CD4-positive, alpha-beta T cell (primary cell): ENCODE data around the gene PRCP. TPM values are rescaled to one million over a fixed set of nuclear protein-coding genes. Genes with fewer than 3 reads are reported as not detected.
"Not testable (repeated sequence)": the region's sequence is repeated elsewhere in the genome, so short reads cannot be mapped to it uniquely, and the experiment has no call there.

Experiments used
- ATAC-seq: fragments of 200-7000 bp; cut with Tn5 transposase; one replicate; pipeline ENCODE4 v1.10.0; 2022; ENCODE audit warnings: mild to moderate bottlenecking; ENCODE audit not compliant: poor library complexity
- CTCF ChIA-PET: fragments of 350-600 bp; sonication (Branson Sonifier 250); formaldehyde crosslinking; loops from one replicate; lab custom pipeline; 2021; ENCODE audit warnings: antibody characterized with exemption, inconsistent platforms; lab: Charles Lee
- POLR2A ChIA-PET: fragments of 350-600 bp; sonication (Branson Sonifier 250); formaldehyde crosslinking; loops from one replicate; lab custom pipeline; 2021; ENCODE audit warnings: antibody characterized with exemption, inconsistent platforms; lab: Charles Lee
- DNase-seq, 14 experiments: peaks; one replicate each; pipeline ENCODE4 v3.0.0-alpha.2; 2013 to 2020; ENCODE audit warnings: mixed read lengths in 2 of 14
- H3K27ac ChIP-seq, 2 donors: one replicate each; pipeline versions ENCODE4 v1.5.1 to v1.7.0; 2013; ENCODE audit warnings: low read length in 2 of 2, low read depth in 1 of 2, mild to moderate bottlenecking in 1 of 2
- H3K27me3 ChIP-seq, 2 experiments: 1 replicate in 1 of 2; 2 replicates in 1 of 2; pipeline versions ENCODE4 v1.6.1 to v1.7.0; 2013; ENCODE audit warnings: low read length in 2 of 2, control low read depth in 1 of 2, mild to moderate bottlenecking in 1 of 2, moderate library complexity in 1 of 2; ENCODE audit not compliant: insufficient read depth in 2 of 2, control insufficient read depth in 1 of 2
- H3K36me3 ChIP-seq: one replicate; pipeline ENCODE4 v1.6.1; 2013; ENCODE audit warnings: low read length, control low read depth; ENCODE audit not compliant: insufficient read depth
- H3K4me1 ChIP-seq: one replicate; pipeline ENCODE4 v1.6.1; 2013; ENCODE audit warnings: low read length, control low read depth; ENCODE audit not compliant: insufficient read depth
- H3K4me3 ChIP-seq: one replicate; pipeline ENCODE4 v1.5.1; 2013; ENCODE audit warnings: mild to moderate bottlenecking, low read length, moderate library complexity
- H3K9me3 ChIP-seq, 2 experiments: 1 replicate in 1 of 2; 2 replicates in 1 of 2; pipeline versions ENCODE4 v1.6.1 to v1.7.0; 2013; ENCODE audit warnings: low read length in 2 of 2, mild to moderate bottlenecking in 2 of 2, control low read depth in 1 of 2, moderate library complexity in 1 of 2; ENCODE audit not compliant: control insufficient read depth in 1 of 2, insufficient read depth in 1 of 2
- H3K27ac Mint-ChIP-seq: one replicate; pipeline ENCODE4 v1.8.0; 2020; ENCODE audit warnings: mixed read lengths
- H3K27me3 Mint-ChIP-seq: one replicate; pipeline ENCODE4 v1.8.0; 2021; ENCODE audit warnings: mixed read lengths
- H3K36me3 Mint-ChIP-seq: one replicate; pipeline ENCODE4 v1.8.0; 2021; ENCODE audit warnings: low read depth, mixed read lengths
- H3K4me1 Mint-ChIP-seq: one replicate; pipeline ENCODE4 v1.8.0; 2021; ENCODE audit warnings: low read depth, mixed read lengths
- H3K4me3 Mint-ChIP-seq: one replicate; pipeline ENCODE4 v1.8.0; 2020; ENCODE audit warnings: mild to moderate bottlenecking, mixed read lengths
- H3K9me3 Mint-ChIP-seq: one replicate; pipeline ENCODE4 v1.8.0; 2020; ENCODE audit warnings: mixed read lengths
- intact Hi-C, 2 experiments: fragments of 100-400 bp; cut with DNase I in 1 of 2; cut with micrococcal nuclease in 1 of 2; formaldehyde crosslinking; loops; one replicate each; pipeline versions ENCODE4 v1.15.1 to v1.9.0; 2023 to 2025; cut with DNase I, micrococcal nuclease
- total RNA-seq, 174 experiments: library from RNA in 2 of 174; stranded (reverse) in 2 of 174; gene quantifications; one replicate each; pipeline ENCODE4 v1.2.3 and lab custom pipeline; 2021 to 2026
- TF ChIP-seq, protein P1 (sequence below): fragments of 200-600 bp; IDR thresholded peaks from one replicate; pipeline ENCODE4 v1.8.0; 2022; ENCODE audit warnings: antibody characterized with exemption, mild to moderate bottlenecking

The PRCP gene
- total RNA-seq, 2 experiments from 2014 or later, result 13.7 to 16.0 TPM

DNA sequence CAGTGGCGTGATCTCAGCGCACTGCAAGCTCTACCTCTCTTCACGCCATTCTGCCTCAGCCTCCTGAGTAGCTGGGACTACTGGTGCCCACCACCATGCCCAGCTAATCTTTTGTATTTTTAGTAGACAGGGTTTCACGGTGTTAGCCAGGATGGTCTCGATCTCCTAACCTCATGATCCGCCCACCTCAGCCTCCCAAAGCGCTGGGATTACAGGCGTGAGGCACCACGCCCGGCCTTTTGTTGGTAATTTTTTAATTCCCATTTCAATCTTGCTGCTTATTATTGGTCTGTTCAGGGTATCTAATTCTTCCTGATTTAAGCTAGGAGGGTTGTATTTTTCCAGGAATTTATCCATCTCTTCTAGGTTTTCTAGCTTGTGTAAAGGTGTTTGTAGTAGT is 19.6 kb upstream of the PRCP start:
- Mint-ChIP-seq H3K36me3 (peaks cover 13% of the 10 kb centered on the region), H3K4me1 (peaks cover 47% of the 10 kb centered on the region), H3K27ac (peak overlapping the region; percentile 79), H3K4me3 (peak overlapping the region; percentile 73)
- intact Hi-C loops, result loop anchor here in 1 of 2 experiments (1.0 kb wide), 1 partner anchor 18 kb away; the partner anchor contains the start of gene DDIAS
- not testable (repeated sequence) for H3K9me3 ChIP-seq, H3K27me3 Mint-ChIP-seq, DNase-seq, H3K9me3 Mint-ChIP-seq, ATAC-seq, H3K27me3 ChIP-seq, H3K4me3 ChIP-seq, H3K36me3 ChIP-seq, H3K4me1 ChIP-seq
- CTCF ChIA-PET, result interaction anchor here (1.8 kb wide), 1 partner anchor 52 kb away, joined by 3 read pairs; no protein-coding TSS in a partner anchor
- H3K27ac ChIP-seq, result peak overlapping the region in 1 of 2 donors; percentile 46
- POLR2A ChIA-PET, result interaction anchor here (0.8 to 3.5 kb wide), 11 partner anchors 11 to 240 kb away, joined by 3 to 21 read pairs (median 5); partner anchors contain the start of genes DDIAS, PCF11, PRCP and RAB30

DNA sequence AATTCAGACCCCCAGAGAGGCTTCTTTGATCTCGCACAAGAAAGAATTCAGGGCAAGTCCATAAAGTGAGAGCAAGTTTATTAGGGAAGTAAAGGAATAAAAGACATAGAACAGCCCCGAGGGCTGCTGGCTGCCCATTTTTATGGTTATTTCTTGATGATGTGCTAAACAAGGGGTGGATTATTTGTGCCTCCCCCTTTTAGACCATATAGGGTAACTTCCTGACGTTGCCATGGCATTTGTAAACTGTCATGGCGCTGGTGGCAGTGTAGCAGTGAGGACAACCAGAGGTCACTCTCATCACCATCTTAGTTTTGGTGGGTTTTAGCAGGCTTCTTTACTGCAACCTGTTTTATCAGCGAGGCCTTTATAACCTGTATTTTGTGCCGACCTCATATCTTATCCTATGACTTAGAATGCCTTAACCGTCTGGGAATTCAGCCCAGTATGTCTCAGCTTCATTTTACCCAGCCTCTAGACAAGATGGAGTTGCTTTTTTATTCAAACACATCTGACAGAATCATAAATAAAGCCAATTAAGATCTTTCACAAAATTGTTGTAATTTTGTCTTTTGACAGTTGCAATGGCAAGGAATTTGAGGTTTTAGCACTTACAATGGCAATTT is 8.9 kb upstream of the PRCP start:
- H3K9me3 Mint-ChIP-seq, result peaks cover 5% of the 10 kb centered on the region
- no peaks in the 10 kb centered on the region for H3K36me3 ChIP-seq
- ChIA-PET CTCF (interaction anchor here (1.5 kb wide), 1 partner anchor 341 kb away, joined by 3 read pairs; no protein-coding TSS in a partner anchor), POLR2A (interaction anchor here (1.4 kb wide), 1 partner anchor 11 kb away, joined by 4 read pairs; no protein-coding TSS in a partner anchor)
- peaks cover 0 to 7% of the 10 kb centered on the region in 2 experiments for H3K9me3 ChIP-seq
- no peaks in the 10 kb centered on the region for H3K36me3 Mint-ChIP-seq
- H3K4me1 Mint-ChIP-seq, result peaks cover 25% of the 10 kb centered on the region
- H3K27me3 ChIP-seq, result no peaks in the 10 kb centered on the region
- intact Hi-C loops, result loop anchor here (2.0 to 5.0 kb wide), 2 partner anchors 18 to 263 kb away; no protein-coding TSS in a partner anchor
- H3K27ac Mint-ChIP-seq, result no peak overlapping the region
- DNase-seq (no peak), ATAC-seq (no peak)
- TF ChIP-seq, protein P1, sequence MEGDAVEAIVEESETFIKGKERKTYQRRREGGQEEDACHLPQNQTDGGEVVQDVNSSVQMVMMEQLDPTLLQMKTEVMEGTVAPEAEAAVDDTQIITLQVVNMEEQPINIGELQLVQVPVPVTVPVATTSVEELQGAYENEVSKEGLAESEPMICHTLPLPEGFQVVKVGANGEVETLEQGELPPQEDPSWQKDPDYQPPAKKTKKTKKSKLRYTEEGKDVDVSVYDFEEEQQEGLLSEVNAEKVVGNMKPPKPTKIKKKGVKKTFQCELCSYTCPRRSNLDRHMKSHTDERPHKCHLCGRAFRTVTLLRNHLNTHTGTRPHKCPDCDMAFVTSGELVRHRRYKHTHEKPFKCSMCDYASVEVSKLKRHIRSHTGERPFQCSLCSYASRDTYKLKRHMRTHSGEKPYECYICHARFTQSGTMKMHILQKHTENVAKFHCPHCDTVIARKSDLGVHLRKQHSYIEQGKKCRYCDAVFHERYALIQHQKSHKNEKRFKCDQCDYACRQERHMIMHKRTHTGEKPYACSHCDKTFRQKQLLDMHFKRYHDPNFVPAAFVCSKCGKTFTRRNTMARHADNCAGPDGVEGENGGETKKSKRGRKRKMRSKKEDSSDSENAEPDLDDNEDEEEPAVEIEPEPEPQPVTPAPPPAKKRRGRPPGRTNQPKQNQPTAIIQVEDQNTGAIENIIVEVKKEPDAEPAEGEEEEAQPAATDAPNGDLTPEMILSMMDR, result no peak
- no peak overlapping the region for H3K4me3 ChIP-seq
- H3K4me1 ChIP-seq, result no peaks in the 10 kb centered on the region
- no peak overlapping the region for H3K27ac ChIP-seq
- H3K4me3 Mint-ChIP-seq, result no peak overlapping the region
- H3K27me3 Mint-ChIP-seq, result no peaks in the 10 kb centered on the region

DNA sequence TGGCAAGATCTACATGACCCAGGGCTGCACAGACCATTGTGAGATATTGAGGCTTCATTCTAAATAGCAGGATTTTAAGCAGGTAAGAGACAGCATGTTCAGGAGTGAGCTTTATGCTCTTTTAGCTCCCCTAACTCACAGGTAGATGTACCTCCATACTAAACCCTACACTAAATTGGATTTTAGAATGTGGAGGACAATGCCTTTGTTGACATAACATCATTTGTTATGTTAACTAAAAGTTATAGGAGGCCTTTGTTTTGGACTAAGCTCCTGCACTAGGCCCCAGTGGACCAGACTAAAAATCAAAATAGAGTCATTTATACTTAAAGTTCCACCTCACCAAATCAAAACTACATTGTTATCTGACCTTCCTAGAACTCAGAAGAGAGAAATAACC is 8.1 kb upstream of the PRCP start:
- no peak overlapping the region for H3K27ac ChIP-seq

More for the DNA sequence above, 8.1 kb upstream of the PRCP start:
- H3K9me3 ChIP-seq, result peaks cover 0 to 7% of the 10 kb centered on the region in 2 experiments
- no peak overlapping the region for H3K4me3 ChIP-seq
- Mint-ChIP-seq H3K27ac (peak overlapping the region; percentile 10), H3K9me3 (peaks cover 5% of the 10 kb centered on the region), H3K4me3 (no peak overlapping the region), H3K36me3 (no peaks in the 10 kb centered on the region), H3K4me1 (peaks cover 25% of the 10 kb centered on the region), H3K27me3 (no peaks in the 10 kb centered on the region)
- TF ChIP-seq, protein P1, result no peak
- H3K36me3 ChIP-seq, result no peaks in the 10 kb centered on the region
- intact Hi-C loops, result loop anchor here (2.0 to 5.0 kb wide), 2 partner anchors 18 to 264 kb away; no protein-coding TSS in a partner anchor
- ATAC-seq (no peak), DNase-seq (no peak)
- POLR2A ChIA-PET, result interaction anchor here (1.0 to 1.4 kb wide), 3 partner anchors 12 to 286 kb away, joined by 3 to 4 read pairs (median 4); partner anchors contain the start of gene ANKRD42
- no peaks in the 10 kb centered on the region for H3K27me3 ChIP-seq
- CTCF ChIA-PET, result interaction anchor here (1.3 to 1.5 kb wide), 2 partner anchors 19 to 342 kb away, joined by 3 read pairs; no protein-coding TSS in a partner anchor
- H3K4me1 ChIP-seq, result no peaks in the 10 kb centered on the region
